Measurements from ENCODE around the gene SPOPL. TPM values are rescaled to one million over a fixed set of nuclear protein-coding genes. Genes with fewer than 3 reads are reported as not detected.
"Not testable (repeated sequence)": the region's sequence is repeated elsewhere in the genome, so short reads cannot be mapped to it uniquely, and the experiment has no call there.

The SPOPL gene
- total RNA-seq, 2 donors from 2014 or later = 19.7 to 24.9 TPM

DNA sequence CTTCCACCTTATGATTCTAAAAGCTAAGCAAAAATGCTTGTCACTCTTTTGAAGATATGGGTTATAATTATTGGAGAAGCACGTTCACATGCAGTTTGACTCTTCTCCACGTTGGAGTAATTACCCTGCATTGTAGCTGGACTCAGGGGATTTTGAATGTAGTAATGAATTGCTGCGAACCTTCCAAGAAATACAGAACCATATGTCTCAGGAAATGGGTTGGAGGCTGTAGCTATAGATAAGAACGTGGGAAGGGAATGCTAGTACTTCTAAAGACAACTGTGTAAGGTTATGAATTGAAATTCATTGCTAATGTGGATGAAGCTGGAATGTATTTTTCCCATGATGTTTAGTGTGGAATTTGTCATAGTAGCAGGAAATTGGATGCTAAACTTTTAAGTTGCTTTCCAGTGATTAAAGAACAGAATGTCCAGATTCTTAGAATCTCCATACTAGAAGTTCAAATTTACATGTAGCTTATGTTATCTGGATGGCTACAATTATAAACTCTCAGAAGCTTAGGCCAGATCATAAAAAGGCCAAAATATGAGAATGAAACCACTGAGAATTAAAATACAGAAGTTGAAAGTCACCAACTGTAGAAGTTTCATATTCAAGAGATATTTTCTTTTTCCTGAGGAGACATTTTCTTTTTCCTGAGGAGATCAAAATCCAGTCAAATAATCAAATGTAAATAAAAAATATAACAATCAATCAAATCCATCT, 27.3 kb upstream of the SPOPL start:
- intact Hi-C loops (cut with DNase I) = no loop called here
- Histone ChIP-seq H3K27me3 (replicated peaks; ENCODE audit: insufficient read depth) (no peaks in the 10 kb centered on the region), H3K4me1 (replicated peaks) (no peaks in the 10 kb centered on the region), H3K4me3 (no peak overlapping the region), H3K27ac (no peak overlapping the region), H3K9me3 (no peaks in the 10 kb centered on the region), H3K36me3 (no peaks in the 10 kb centered on the region)
- WGBS = 70% methylated on average over 4 of the region's 4 CpGs
- no peak for TF ChIP-seq POLR2A (IDR thresholded peaks at IDR 0.05)
- TF ChIP-seq, protein P1, sequence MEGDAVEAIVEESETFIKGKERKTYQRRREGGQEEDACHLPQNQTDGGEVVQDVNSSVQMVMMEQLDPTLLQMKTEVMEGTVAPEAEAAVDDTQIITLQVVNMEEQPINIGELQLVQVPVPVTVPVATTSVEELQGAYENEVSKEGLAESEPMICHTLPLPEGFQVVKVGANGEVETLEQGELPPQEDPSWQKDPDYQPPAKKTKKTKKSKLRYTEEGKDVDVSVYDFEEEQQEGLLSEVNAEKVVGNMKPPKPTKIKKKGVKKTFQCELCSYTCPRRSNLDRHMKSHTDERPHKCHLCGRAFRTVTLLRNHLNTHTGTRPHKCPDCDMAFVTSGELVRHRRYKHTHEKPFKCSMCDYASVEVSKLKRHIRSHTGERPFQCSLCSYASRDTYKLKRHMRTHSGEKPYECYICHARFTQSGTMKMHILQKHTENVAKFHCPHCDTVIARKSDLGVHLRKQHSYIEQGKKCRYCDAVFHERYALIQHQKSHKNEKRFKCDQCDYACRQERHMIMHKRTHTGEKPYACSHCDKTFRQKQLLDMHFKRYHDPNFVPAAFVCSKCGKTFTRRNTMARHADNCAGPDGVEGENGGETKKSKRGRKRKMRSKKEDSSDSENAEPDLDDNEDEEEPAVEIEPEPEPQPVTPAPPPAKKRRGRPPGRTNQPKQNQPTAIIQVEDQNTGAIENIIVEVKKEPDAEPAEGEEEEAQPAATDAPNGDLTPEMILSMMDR (IDR thresholded peaks at IDR 0.05) = no peak
- no peak for TF ChIP-seq POLR2AphosphoS5 (IDR thresholded peaks at IDR 0.05)
- no peak for DNase-seq (ENCODE audit: low spot score)

DNA sequence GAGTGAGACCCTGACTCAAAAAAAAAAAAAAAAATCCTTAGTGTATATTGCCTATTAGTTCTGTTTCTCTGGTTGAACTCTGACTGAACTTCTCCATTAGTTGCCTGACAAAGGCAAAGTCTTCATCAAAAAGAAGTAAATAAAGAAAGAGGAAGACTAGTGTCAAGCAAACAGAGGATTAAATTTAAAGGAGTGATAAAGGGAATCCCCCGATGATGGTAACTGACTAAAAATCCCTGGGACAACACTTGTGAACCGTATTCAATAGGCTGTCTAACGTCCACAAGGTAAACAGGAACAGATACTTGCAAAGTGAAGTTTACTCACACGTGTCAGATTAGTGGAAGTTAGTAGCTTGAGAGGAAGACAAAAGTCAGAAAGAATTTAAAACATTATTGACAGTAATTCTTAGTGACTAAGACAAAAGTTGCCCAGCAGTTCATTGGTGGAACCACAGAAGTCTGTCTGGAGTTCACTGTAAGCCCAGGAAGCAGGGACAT, 26.2 kb upstream of the SPOPL start:
- Histone ChIP-seq H3K9me3 (no peaks in the 10 kb centered on the region), H3K4me1 (replicated peaks) (no peaks in the 10 kb centered on the region), H3K27me3 (replicated peaks; ENCODE audit: insufficient read depth) (no peaks in the 10 kb centered on the region), H3K4me3 (no peak overlapping the region), H3K27ac (no peak overlapping the region), H3K36me3 (no peaks in the 10 kb centered on the region)
- DNase-seq (ENCODE audit: low spot score) = no peak
- intact Hi-C loops (cut with DNase I) = no loop called here
- WGBS = 38% methylated on average over 4 of the region's 4 CpGs
- TF ChIP-seq POLR2AphosphoS5 (IDR thresholded peaks at IDR 0.05) = no peak
- TF ChIP-seq, protein P1 (IDR thresholded peaks at IDR 0.05) = no peak
- no peak for TF ChIP-seq POLR2A (IDR thresholded peaks at IDR 0.05)

DNA sequence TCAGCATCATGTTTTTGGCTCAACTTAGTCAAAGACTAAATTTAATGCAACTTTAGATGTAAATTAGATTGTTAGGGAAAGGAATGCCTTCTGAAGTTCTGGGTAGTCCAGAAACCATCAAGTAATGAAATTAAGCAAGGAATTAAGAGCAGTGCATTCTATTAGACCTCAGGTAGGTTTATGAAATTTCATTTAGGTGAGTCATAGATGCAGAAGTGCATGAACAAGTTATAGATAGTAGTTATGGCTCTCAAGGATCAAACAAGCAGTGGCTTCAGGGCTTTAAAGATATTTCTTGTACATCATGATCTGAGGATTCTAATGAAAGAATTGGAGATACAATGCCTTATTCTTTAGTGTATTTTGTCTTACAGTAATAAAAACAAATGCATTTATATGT, 25.4 kb upstream of the SPOPL start:
- Histone ChIP-seq H3K27me3 (replicated peaks; ENCODE audit: insufficient read depth) (no peaks in the 10 kb centered on the region), H3K4me3 (no peak overlapping the region), H3K4me1 (replicated peaks) (no peaks in the 10 kb centered on the region), H3K36me3 (no peaks in the 10 kb centered on the region), H3K9me3 (no peaks in the 10 kb centered on the region), H3K27ac (no peak overlapping the region)
- intact Hi-C loops (cut with DNase I) = no loop called here
- no peak for DNase-seq (ENCODE audit: low spot score)
- TF ChIP-seq POLR2AphosphoS5 (IDR thresholded peaks at IDR 0.05) = no peak
- TF ChIP-seq POLR2A (IDR thresholded peaks at IDR 0.05) = no peak
- TF ChIP-seq, protein P1 (IDR thresholded peaks at IDR 0.05) = no peak

DNA sequence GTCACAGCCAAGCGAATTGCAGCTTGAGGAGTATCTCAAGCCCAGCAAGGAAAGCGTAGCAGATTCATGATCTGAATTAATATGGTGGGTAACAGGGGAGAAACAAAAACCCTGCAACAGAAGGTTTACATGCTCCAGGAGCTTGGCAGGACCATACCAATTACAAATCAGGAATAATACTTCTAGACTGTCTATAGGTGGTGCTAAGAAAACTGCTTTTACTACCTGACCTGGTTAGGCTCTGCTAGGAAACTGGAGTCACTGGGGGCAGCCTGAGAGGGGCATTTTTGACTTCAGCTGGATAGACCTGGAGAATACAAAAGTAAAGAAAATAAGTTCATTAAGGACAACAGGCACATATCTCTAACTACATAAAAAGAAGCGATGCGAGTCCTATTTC, 24.6 kb upstream of the SPOPL start:
- no peak for DNase-seq (ENCODE audit: low spot score)
- WGBS = over 99% methylated on average over 4 of the region's 4 CpGs
- H3K27me3 ChIP-seq (replicated peaks; ENCODE audit: insufficient read depth) = no peaks in the 10 kb centered on the region
- no peaks in the 10 kb centered on the region for H3K36me3 ChIP-seq
- intact Hi-C loops (cut with DNase I) = no loop called here
- no peaks in the 10 kb centered on the region for H3K9me3 ChIP-seq
- H3K4me3 ChIP-seq = no peak overlapping the region
- no peak for TF ChIP-seq POLR2A (IDR thresholded peaks at IDR 0.05)
- TF ChIP-seq POLR2AphosphoS5 (IDR thresholded peaks at IDR 0.05) = no peak
- TF ChIP-seq, protein P1 (IDR thresholded peaks at IDR 0.05) = no peak
- H3K27ac ChIP-seq = no peak overlapping the region
- no peaks in the 10 kb centered on the region for H3K4me1 ChIP-seq (replicated peaks)

DNA sequence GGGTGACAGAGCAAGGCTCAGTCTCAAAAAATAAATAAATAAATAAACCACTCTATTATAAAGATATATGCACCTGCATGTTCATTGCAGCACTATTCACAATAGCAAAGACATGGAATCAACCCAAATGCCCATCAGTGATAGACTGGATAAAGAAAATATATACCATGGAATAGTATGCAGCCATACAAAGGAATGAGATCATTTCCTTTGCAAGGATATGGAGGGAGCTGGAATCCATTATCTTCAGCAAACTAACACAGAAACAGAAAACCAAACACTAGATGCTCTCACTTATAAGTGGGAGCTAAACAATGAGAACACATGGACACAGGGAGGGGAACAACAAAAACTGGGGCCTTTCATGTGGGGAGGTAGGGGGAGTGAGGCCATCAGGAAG, 18.8 kb upstream of the SPOPL start:
- intact Hi-C loops (cut with DNase I); H3K27ac ChIP-seq; H3K27me3 ChIP-seq (replicated peaks; ENCODE audit: insufficient read depth); H3K4me3 ChIP-seq; DNase-seq (ENCODE audit: low spot score); H3K9me3 ChIP-seq; H3K4me1 ChIP-seq (replicated peaks); H3K36me3 ChIP-seq: not testable (repeated sequence)
